Activated gamma-delta T cell treated with Interleukin-2 at 50 U/mL for 16 hours (primary cell): ENCODE results near the gene PSMB5.

Experiments
- DNase-seq: peaks from one replicate; pipeline ENCODE4 v3.0.0-alpha.2; 2020

Gene PSMB5

DNA sequence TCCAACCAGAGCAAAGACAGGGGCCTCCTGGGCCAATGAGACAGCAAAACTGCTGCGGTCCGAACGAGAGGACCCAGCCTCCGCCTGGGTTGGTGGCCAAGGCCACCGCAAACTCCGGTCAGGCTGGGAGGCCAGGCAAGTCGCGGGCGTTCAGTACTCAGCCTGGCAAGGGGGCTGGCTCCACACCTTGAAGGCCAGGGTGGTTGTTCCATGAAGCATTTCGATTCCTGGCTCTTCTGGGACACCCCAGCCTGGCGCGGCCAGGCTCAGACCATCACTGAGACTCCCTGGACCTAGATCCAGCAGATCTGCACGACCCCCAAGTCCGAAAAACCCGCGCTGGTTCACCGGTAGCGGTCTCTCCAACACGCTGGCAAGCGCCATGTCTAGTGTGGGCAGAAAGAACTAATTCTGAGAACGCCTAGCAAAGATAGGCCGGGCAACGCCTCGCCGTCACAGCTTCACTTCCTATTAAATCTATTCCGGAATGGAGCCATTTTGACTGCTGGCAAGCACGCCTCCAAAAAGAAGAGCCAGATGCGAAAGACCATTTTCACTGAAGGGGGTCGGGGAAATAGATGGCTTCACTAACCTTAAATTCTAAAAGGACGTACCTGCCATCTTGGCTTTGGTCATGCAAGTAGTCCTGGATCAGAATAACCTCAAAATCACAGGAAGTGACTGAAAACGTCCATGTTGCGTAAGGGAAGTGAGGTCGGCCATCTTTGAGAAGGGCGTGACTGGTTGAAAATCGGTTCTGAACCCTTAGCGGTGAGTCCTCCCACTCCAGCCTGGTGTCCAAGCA lies at the start of gene PSMB5:
TSS of gene PSMB5 (minus strand) at position 403 of the 805 bp plus-strand sequence. CDS start at position 384, 19 bp downstream.
- peak; percentile 86 for DNase-seq

DNA sequence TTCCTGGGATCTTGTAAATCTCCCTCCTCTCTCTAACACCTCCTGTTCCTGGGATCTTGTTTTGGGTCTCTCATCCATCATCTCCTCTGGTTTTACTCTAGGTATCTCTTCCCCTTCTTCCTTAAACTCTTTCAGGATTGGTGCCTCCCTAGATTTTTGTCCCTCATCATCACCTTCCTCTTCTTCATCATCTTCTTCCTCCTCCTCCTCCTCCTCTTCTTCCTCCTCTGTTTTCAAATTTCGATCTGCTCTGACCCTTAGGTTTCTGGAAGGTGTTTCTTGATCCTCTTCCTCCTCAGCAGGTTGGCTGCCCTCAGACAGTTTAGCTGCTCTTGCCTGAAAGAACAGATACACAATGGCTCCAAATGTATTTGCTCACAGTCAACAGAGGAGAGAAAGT lies 45.8 kb upstream of the PSMB5 start:
- no peak for DNase-seq

DNA sequence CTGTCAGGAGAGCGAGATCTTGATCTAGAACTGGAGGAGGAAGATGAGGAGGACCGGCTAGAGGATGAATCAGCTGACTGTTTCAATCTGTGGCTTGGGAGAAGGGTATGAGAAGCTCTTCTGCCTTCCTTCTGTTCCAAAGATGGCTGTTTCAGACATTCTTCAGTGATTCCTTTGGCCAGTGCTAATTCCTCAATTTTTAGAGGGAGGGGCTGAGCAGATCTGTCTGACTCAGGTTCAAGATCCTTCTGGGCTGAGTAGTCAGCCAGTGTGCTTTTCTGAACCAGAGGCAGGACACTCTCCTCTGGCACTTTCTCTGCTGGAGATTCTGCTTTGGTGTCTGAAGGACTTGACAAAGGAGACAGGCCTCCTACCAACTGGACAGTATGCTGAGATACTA lies 45.0 kb upstream of the PSMB5 start:
- no peak for DNase-seq

DNA sequence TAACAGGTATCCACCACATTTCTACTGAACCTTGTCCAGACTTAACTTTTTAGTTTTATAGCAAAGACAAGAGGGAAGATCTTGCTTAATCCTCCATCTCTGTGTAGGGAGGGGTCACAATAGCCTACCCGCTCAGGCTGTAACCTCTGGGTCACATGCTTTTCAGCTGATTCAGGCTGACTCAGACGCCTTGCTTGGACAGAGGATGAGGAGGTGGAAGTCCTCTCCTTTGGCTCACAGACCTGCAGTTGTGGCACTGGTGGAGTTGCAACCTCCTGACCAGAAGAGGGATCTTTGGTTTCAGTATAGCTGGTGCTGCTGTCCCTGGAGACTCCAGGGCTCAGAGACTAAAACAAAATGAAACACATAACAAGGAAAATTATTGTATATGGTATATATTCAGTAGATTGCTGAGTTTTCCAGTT lies 44.0 kb upstream of the PSMB5 start:
- no peak for DNase-seq

DNA sequence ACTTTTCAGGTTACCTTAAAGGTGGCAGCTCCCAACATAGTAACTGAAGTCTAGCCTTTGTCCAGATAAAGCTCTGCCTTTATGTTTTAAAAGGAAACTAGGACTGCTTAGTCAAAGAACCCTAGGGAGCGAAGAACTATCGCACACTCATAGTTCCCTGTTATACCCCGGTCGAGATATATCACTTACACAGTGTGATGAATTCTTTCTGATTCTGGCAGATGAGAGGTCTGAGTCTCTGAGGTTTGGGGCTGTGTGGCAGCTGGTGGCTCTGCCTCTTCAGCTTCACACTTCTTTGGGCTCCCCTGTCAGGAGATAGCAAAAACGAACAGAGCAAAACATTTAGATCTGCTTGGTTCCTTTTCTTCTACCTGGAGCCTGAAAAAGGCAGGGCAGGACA lies 43.3 kb upstream of the PSMB5 start:
- no peak for DNase-seq

DNA sequence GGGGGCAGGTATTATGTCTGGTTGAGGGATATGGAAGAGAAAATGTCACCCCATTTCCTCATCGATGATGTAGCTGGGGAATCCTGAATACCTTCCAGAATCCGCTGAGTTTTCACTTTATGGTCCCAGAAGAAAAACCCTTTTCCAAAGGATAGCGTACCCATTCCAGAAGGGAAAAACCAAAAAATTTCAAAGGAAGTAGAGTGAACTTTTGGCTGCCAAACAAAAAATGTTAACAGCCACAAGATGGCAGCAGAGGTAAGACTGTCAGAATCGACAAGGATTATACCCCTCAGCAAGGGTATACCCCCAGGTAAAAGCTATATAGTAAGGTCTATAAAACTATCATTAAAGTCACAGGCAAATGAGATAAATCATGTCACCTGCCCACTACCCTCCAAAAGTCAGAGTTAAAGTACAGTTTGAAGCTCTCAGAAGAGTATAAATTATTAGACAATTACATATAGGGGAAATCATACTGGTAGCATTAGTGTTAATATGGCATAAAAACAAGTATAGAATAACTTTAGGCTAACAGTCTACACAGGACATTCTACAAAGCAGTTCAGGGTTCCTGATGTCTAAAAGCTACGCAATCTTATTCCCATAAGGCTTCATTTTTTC lies 42.2 kb upstream of the PSMB5 start:
- DNase-seq, result no peak

DNA sequence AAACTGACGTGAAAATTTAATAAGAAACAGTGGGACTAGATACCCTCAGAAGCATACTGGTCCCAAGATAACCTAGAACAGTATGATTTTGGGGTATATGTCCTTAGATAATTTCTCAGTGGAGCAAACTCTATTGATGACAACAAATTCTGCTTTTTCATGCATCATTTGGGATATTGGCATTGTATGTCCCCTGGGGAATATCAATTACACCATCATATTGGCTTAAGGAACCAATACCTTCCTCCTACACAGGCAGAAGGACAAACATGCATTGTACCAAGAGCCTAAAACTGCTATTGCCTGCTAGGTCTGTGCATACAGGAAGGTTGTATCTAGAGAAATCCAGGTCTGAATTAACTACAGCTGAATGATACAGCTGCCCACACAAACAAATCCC lies 40.2 kb upstream of the PSMB5 start:
- DNase-seq, result no peak

DNA sequence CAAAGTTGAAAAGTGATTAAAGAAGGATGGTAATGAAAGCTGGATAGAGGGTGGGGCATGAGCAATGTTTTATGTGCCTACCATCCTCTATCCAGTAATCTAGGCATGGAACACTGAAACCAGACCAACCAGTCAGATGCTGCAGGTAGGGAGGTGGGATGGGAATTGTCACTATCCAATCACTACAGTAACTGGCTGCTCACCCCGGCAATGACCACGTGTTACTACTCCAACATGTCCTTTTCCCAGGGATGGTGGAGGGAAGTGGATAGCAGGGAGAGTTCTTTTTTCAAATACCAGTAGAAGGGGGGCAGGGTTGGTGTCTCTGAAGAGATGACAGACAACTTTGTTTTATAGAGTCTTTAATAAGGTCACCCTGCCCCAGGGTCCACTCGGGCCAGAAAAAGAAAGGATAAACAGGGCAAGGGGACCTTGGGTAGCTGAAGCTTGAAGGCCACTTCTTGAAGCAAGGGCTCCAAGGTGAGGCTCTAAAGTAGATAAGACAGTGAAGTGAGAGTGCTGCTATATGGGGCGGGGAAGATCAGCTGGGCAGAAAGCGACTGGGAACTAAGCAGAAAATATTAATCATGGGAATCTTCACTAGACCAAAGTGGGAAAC lies 37.3 kb upstream of the PSMB5 start:
- DNase-seq, result no peak

DNA sequence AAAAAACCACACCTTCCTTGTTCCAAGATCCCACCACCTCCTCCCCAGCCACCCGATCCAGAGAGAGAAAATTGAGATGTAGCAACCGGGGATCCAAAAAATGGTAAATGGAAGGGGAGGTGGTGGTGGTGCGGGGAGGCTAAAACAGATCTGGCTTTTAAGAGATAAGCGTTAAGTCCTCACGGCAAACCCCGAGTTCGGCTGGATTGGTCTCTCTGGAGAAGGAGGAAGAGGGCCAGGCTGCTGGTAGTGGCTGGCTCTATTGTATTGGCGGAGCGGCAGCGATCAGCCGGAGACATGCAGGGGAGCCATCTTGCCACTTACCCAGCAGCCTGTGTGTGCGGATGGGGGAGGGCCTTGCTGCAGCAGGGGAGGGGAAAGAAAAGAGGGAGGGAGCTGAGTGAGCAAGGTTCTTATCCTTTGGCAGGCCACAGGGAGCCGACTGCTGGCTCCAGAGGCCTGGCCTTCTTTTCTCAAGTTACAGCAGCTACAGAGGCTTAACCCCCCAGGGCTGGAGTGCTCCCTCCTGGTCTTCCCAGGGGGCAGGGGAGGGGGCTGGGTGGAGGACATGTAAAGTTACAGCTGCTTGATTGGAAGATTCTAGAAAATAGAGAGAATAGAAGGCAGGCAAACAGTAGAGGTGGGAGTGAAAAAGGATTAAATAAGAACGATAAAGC lies 36.7 kb upstream of the PSMB5 start:
- peak; percentile 65 for DNase-seq

DNA sequence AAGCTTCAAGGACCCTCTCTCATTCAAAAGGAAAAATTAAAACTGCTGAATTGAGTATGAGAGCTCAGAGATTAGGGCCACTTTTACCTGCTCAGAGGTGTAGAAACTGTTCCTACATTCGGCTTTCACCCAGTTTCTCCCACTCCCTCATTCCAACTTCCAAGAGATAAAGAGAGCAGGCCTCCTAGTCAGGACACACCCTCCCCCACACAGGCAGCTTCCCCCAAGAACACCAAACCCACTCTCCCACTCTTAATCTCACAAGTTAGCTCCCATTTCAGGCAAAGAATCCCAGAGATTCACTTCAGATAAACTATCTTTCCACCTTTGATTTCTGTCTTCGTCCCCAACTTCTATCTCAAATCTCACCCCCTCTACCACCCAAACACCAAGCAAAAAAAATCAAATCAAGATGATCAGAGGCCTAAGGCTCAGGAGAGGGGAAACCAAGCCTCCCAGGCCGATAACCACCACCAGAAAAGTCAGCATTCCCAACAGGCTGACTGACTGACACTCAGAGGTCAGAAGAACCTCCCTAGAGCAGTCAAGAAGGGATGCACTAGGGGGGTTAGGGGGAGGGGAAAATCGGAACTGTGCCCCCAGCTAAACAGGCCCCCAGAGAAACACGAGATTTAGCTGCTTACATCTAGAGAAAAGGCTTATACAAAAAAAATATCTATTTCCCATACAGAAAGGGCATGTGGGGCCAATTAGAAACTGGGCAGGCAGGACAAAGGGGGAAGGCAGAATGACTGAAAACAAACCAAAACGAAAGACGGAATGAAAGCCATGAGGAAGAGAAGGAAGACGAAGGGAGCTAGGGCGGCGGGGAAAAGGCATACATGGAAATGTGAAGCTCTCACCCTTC lies 35.8 kb upstream of the PSMB5 start:
- DNase-seq, result no peak

DNA sequence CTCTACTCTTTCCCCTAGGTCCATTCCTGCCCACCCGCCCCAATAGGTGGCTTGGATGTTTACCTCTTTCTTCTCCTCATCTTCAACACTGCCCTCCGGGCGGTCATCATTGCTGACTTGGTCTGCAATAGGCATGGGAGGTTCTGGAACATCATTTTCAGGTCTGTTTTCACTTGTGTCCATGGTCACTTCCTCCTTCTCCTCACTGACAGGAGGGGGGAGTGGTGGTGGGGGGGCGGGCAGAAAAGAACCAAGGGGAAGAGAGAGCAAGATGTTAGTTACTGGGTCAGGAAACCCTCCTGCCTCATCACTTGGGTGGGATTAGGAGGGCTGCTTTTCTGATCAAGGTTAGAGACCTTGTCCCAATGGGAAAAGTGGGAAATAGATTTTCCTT lies 34.7 kb upstream of the PSMB5 start:
- DNase-seq, result no peak

DNA sequence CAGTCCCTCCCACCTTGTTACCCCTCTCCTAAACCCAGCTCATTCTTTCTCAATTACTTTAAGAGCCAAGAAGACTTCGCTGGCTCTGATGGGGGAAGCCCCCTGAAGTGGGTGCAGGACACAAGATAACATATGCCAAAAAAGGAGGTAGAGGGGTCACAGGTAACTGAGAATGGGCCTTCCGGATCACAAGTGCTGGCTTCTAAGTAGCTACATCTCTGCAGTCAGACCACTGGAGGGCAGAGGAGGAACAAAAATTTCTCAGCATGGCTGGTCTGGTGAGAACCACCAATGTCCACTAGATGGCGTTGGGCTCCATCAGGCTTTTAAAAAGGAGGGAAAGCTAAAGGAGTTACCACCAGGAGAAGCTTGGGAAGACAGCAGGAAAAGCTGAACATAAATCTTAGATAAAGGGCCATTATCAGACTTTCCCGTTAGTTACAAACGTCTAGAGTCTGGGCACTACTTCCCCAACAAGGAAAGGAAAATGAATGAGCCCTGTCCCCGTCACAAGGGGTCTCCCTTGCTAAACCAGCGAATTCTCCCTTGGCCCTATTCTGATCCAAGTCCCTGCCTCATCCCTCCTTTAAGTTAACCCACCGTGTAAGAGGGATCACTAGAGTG lies 34.2 kb upstream of the PSMB5 start:
- peak; percentile 70 for DNase-seq

DNA sequence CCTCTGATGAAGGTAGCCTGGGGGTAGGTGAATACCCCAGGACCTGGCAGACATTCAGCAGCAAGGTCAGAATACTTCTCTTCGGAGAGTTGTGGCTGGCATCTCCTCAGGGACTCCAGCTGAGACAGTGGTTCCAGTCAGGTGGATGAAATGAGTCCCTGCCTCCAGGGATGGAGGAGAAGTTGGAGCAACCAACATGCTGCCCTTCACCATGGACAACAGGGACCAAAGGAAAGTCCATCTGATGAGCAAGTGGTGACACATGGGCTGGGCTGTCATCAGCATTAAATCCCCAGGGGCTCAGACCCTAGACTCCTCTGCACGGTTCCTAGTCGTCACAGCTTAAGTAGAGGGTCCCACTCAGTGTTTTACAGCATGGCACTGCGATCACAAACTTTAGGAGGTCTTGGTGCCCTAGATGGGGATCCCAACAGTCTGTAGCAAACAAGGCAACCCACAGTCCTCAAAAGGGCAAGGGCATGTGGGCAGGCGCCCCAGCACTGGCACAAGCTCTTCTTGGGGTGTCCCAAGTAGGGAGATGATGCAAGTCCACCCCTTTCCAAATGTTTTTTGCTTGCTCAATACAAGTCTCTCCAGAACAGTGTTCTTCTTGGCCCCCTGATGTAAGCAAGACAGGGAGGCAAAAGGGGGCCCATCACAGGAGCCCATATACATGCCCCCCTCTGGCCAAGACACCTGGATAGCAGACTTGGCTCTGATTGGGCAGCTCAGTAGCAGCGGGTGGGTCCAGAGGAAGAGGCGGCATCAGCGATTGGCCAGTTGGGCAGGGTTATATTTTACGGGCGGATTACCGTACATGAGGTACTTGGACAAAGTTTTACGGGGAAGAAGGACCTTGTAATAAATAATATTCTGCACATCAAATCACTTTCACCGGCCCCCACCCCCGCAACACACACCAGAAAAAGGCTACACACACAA lies 33.4 kb upstream of the PSMB5 start:
- DNase-seq, result no peak

DNA sequence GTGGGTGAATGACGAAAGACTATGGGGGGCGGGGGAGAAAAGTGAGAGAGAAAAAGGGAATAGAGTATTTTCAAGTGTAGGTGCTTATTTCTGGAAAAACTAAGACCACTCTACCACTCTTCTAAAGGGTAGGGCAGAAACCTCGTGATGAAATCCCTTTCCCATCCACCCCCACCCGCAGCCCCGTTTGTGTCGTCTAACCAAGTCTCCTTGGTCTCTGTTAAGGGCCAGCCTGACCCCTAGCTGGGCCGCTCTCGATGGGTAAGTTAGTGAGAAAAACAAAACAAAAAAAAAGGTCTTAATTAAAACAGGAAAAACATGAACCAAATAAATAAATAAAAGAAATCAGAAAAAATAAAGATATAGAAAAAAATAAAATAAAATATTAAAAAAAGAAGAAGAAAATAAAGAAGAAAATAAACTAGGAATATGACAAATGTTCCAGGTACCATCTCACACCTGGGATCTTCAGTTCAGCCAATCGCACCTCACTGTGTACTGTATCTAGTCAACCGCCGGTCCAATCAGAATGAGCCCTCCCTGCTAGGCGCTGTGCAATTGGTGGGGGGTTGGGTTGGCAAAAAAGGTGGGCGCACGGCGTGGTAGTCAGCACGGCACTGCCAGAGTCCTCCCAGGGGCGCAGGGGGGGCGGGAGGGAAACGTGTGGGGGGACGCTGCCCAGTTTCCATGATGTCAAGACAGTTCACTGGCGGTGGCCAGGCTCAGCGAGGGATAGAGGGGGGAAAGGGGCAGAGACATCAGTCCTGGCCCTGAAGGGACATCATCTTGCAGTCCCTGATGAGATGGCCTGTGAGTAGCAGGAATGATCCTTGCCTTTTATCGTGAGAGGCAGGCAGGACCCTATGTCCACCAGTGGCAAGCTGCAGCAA lies 32.4 kb upstream of the PSMB5 start:
- no peak for DNase-seq

DNA sequence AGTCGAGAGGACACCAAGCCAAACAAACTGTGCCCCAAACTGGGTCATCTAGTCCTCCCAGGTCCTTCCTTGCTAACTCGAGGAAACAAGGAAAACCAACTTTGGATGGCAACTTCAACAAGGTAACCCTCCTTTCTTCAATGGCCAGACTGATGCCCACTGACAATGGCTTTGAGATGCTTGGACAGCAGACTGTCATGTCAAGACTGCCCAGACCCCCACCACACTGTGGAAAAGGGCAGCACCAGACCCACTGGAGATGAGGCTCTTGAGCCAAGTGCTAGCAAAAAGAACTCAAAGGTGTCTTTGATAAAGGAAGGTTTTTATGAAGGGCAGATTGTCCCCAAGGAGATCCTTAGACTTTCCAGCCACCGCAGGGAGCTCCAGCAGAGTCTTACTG lies 31.7 kb upstream of the PSMB5 start:
- DNase-seq, result no peak

DNA sequence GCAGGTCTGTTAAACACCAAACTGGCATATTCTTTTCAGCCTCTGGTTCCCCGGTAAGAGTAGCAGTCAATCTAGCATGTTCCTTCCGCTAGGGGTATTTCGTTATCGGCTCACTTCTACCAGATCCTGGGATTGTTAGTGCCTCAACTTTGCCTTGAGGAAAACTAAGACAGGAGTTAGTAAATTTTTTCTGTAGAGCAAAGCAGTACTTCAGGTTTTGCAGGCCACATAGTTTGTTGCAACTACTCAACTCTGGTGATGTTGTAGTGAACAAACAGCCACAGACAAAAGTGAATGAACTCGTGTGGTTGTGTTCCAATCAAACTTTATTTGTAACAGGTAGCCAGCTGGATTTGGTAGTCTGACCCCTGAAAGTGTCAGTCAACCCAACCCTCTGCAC lies 28.9 kb upstream of the PSMB5 start:
- DNase-seq, result no peak

DNA sequence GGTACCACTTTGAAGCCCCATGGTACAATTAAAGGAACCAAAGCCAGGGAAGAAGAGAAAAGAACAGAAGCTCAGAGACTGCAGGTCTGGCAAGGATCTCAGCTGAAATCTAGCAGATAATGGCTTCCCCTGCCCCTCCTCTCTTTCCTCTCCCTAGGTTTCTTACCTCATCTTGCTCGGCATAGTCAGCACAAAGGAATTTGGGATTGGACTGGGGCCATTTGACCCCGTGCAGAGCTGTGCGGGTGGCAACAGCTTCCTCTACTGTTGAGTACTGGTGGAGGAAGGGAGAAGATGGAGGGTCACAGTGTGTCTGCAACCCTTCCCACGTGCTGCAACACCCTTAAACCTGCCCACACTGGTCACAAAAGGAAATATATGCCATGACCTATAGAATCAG lies 27.3 kb upstream of the PSMB5 start:
- DNase-seq, result no peak

DNA sequence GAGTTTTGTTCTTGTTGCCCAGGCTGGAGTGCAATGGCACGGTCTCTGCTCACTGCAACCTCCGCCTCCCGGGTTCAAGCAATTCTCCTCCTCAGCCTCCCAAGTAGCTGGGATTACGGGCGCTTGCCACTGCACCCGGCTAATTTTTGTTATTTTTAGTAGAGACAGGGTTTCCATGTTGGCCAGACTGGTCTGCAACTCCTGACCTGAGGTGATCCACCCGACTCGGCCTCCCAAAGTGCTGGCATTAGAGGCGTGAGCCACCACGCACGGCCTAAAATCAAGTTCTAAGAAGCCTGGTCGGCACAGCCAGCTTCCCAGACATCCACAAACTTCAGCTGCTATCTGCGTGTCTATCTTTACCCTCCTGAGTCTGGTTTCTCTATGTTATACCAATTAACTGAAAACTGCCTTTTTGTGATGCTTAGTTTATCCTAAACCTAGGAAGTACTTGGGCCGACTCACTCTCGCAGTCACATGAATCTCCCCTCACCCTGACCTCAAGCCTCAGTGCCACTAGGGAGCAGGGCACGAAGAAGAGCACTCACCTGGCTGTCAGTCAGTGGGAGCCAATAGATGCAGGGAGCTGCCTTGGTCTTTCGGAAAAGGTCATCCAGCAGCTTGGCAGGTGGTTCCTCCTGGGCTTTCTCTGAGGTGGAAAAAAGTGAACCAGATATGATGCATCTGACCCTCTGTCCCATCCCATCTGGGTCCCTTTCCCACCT lies 26.0 kb upstream of the PSMB5 start:
- no peak for DNase-seq
